GM12878 (cell line): ENCODE measurements around the gene CHD1. TPM values are rescaled to one million over a fixed set of nuclear protein-coding genes. Genes with fewer than 3 reads are reported as not detected.

Source experiments
- ATAC-seq: fragments of 200-7000 bp; cut with Tn5 transposase; 3 replicates; pipeline ENCODE4 v1.9.1; 2020; ENCODE audit warnings: mild to moderate bottlenecking, moderate library complexity
- BruUV-seq: library from RNA; stranded (reverse); fragments of 400-500 nt; replicated peaks from 2 replicates; lab custom pipeline; 2021; lab: Mats Ljungman, UMichigan
- CTCF ChIA-PET: fragments of 300-600 bp; sonication (Branson Sonifier 250); formaldehyde crosslinking; extraction: SDS; loops from one replicate; lab custom pipeline; 2021; ENCODE audit warnings: inconsistent platforms; lab: Yijun Ruan, JAX
- POLR2A ChIA-PET: fragments of 350-600 bp; formaldehyde crosslinking; extraction: SDS; loops from one replicate; lab custom pipeline; 2021; ENCODE audit warnings: inconsistent platforms; lab: Charles Lee
- RAD21 ChIA-PET: fragments of 300-600 bp; sonication (Branson Sonifier 250); formaldehyde crosslinking; loops from one replicate; lab custom pipeline; 2023; ENCODE audit warnings: antibody characterized with exemption; ENCODE audit not compliant: unreplicated experiment; lab: Charles Lee
- SMC1A ChIA-PET: fragments of 300-600 bp; sonication (Branson Sonifier 250); formaldehyde crosslinking; loops from one replicate; lab custom pipeline; 2023; ENCODE audit not compliant: unreplicated experiment, uncharacterized antibody; lab: Charles Lee
- DNase-seq: peaks from one replicate; pipeline ENCODE4 v3.0.0-alpha.2; 2011; ENCODE audit warnings: low read depth, low spot score
- FAIRE-seq: peaks from 3 replicates; lab custom pipeline; 2011; peaks lifted over from hg19 to GRCh38; lab: Jason Lieb, UNC
- H2AFZ ChIP-seq: 2 replicates; pipeline ENCODE4 v1.6.0; 2011; ENCODE audit warnings: low read depth, low read length, control low read depth; ENCODE audit not compliant: control insufficient read depth
- H3K27ac ChIP-seq: 2 replicates; pipeline ENCODE4 v1.5.1; 2011; ENCODE audit warnings: control low read depth; ENCODE audit not compliant: control insufficient read depth, insufficient read depth
- H3K27me3 ChIP-seq, 2 experiments: replicated peaks in 1 of 2; 2 replicates each; pipeline versions ENCODE4 v1.6.0 to v1.6.1; 2011; ENCODE audit warnings: low read length in 1 of 2; ENCODE audit not compliant: control insufficient read depth in 2 of 2, insufficient read depth in 2 of 2
- H3K36me3 ChIP-seq, 2 experiments: 2 replicates each; pipeline ENCODE4 v1.5.1; 2011; ENCODE audit warnings: low read length in 1 of 2; ENCODE audit not compliant: control insufficient read depth in 2 of 2, insufficient read depth in 2 of 2
- H3K4me1 ChIP-seq: 2 replicates; pipeline ENCODE4 v1.6.1; 2011; ENCODE audit warnings: mild to moderate bottlenecking, low read length, moderate library complexity, mixed read lengths; ENCODE audit not compliant: control insufficient read depth, insufficient read depth
- H3K4me2 ChIP-seq: 2 replicates; pipeline ENCODE4 v1.6.0; 2011; ENCODE audit warnings: control low read depth; ENCODE audit not compliant: control insufficient read depth, insufficient read depth
- H3K4me3 ChIP-seq: fragments of 200-600 bp; sonication (generic); 2 replicates; pipeline ENCODE4 v1.5.1; 2016
- H3K79me2 ChIP-seq: 2 replicates; pipeline ENCODE4 v1.6.0; 2011; ENCODE audit warnings: low read length; ENCODE audit not compliant: control insufficient read depth, insufficient read depth
- H3K9ac ChIP-seq: 2 replicates; pipeline ENCODE4 v1.8.0; 2011; ENCODE audit warnings: low read length, control low read depth, mixed read lengths; ENCODE audit not compliant: control insufficient read depth, insufficient read depth
- H3K9me3 ChIP-seq: replicated peaks from 3 replicates; pipeline ENCODE4 v1.5.1; 2011; ENCODE audit warnings: mild to moderate bottlenecking, low read length; ENCODE audit not compliant: control insufficient read depth, insufficient read depth
- H4K20me1 ChIP-seq: 2 replicates; pipeline ENCODE4 v1.6.0; 2011; ENCODE audit not compliant: control insufficient read depth, insufficient read depth
- E4F1 ChIP-seq: fragments of 450-650 bp; IDR thresholded peaks from 2 replicates; pipeline ENCODE4 v1.6.1; 2018; ENCODE audit warnings: borderline replicate concordance, mild to moderate bottlenecking; ENCODE audit not compliant: partially characterized antibody
- KLF5 ChIP-seq: fragments of 450-650 bp; IDR thresholded peaks from 2 replicates; pipeline ENCODE4 v1.6.1; 2014; ENCODE audit warnings: mild to moderate bottlenecking; ENCODE audit not compliant: partially characterized antibody
- ZBTB4 ChIP-seq: fragments of 450-650 bp; formaldehyde crosslinking; IDR thresholded peaks from 2 replicates; pipeline ENCODE4 v1.4.0; 2022; ENCODE audit warnings: mild to moderate bottlenecking, moderate library complexity
- ZBTB40 ChIP-seq: fragments of 450-650 bp; IDR thresholded peaks from 2 replicates; pipeline ENCODE4 v1.6.1; 2016; ENCODE audit warnings: mild to moderate bottlenecking, moderate library complexity, borderline replicate concordance
- in situ Hi-C: fragments of 300-500 bp; cut with MboI; formaldehyde crosslinking; loops from 9 replicates; pipeline ENCODE4 v1.14.3; 2018; ENCODE audit warnings: mixed read lengths
- intact Hi-C: fragments of 100-400 bp; cut with micrococcal nuclease; formaldehyde crosslinking; loops from one replicate; pipeline ENCODE4 v1.14.2; 2022; ENCODE audit not compliant: unreplicated experiment
- polyA plus RNA-seq, 11 experiments: library from polyadenylated mRNA; depleted of rRNA in 4 of 11; unstranded in 6 of 11; stranded (reverse) in 5 of 11; fragments of >200 nt; fragmentation: Nextera tagmentation in 4 of 11; fragmentation: Illumina TruSeq in 1 of 11; extraction: Ambion mirVana in 4 of 11; extraction: Trizol in 1 of 11; gene quantifications; 1 replicate in 1 of 11; 2 replicates in 10 of 11; pipeline versions ENCODE4 v1.2.1 to v1.2.3, GENCODE V29; 2011 to 2016; ENCODE audit warnings: inconsistent platforms in 2 of 11, missing spikeins in 2 of 11, low read depth in 1 of 11
- total RNA-seq, 4 experiments: library from RNA; depleted of rRNA in 3 of 4; stranded (reverse); fragments of >200 nt in 3 of 4; fragmentation: Illumina TruSeq in 1 of 4; extraction: Trizol in 1 of 4; gene quantifications; 2 replicates each; pipeline versions ENCODE4 v1.2.1 to v1.2.3, GENCODE V29; 2013 to 2021
- TF ChIP-seq, protein P1 (sequence below): IDR thresholded peaks from 2 replicates; pipeline ENCODE4 v1.6.1; 2011; ENCODE audit warnings: low read depth, mild to moderate bottlenecking, low read length, moderate library complexity, borderline replicate concordance; ENCODE audit errors: extremely low read depth

The CHD1 gene
- total and polyA plus RNA-seq, 10 of the 15 experiments (the other 5 are each of a cell fraction or from before 2014, with no cell fraction given): 25.5 to 158 (median 50.5) TPM

DNA sequence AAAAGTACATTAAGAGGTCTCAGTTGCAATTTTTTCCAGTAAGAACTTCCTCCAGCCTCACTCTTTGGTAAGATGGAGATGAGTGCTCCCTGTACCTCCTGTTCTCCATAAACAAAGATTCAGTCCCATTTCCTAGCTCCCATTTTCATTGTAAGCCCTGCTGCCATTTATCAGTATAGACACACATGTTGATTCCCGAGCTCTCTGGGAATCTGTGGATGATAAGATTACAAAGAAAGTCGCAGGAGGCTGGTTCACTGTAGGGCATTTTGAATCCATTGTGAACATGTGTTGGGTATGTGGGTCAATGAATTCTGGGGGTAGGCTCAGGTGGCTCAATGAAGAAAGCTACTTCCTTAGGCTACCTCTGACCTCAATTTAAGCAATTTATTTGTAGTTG is 118.6 kb downstream of the CHD1 start (continued):
- TF ChIP-seq, protein P1, sequence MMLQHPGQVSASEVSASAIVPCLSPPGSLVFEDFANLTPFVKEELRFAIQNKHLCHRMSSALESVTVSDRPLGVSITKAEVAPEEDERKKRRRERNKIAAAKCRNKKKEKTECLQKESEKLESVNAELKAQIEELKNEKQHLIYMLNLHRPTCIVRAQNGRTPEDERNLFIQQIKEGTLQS: no peak
- TF ChIP-seq, all 136 proteins: peak for 0

GRCh38 chr5:98807806-98808205 is 121.0 kb downstream of the CHD1 start:
- TF ChIP-seq ZBTB40: no peak
- TF ChIP-seq E4F1: no peak
- no peak for TF ChIP-seq KLF5
- no peak for TF ChIP-seq ZBTB4 (CRISPR knock-in tag)
- no peaks in the 10 kb centered on the region for H3K27me3 ChIP-seq
- H3K9me3 ChIP-seq: peaks cover 2% of the 10 kb centered on the region; the same call in 1 of the 3 replicates
- SMC1A ChIA-PET: no interaction called here
- RAD21 ChIA-PET: no interaction called here
- no peak overlapping the region for H3K27ac ChIP-seq
- CTCF ChIA-PET: no interaction called here
- DNase-seq (no peak), FAIRE-seq (no peak), ATAC-seq (no peak)
- no peak overlapping the region for H3K9ac ChIP-seq
- no peaks in the 10 kb centered on the region for H4K20me1 ChIP-seq
- H3K4me2 ChIP-seq: no peak overlapping the region
- no peak overlapping the region for H2AFZ ChIP-seq
- in situ Hi-C loops (no loop called here), intact Hi-C loops (no loop called here)
- H3K36me3 ChIP-seq: no peaks in the 10 kb centered on the region
- H3K4me3 ChIP-seq: no peak overlapping the region
- POLR2A ChIA-PET: no interaction called here
- BruUV-seq: no TSS peak
- H3K79me2 ChIP-seq: no peaks in the 10 kb centered on the region
- H3K4me1 ChIP-seq: no peaks in the 10 kb centered on the region
